Measurements from ENCODE around the gene PCBP1. TPM values are rescaled to one million over a fixed set of nuclear protein-coding genes. Genes with fewer than 3 reads are reported as not detected.

PCBP1 gene
- total RNA-seq, 1 donor from 2014 or later, result 445 TPM

DNA sequence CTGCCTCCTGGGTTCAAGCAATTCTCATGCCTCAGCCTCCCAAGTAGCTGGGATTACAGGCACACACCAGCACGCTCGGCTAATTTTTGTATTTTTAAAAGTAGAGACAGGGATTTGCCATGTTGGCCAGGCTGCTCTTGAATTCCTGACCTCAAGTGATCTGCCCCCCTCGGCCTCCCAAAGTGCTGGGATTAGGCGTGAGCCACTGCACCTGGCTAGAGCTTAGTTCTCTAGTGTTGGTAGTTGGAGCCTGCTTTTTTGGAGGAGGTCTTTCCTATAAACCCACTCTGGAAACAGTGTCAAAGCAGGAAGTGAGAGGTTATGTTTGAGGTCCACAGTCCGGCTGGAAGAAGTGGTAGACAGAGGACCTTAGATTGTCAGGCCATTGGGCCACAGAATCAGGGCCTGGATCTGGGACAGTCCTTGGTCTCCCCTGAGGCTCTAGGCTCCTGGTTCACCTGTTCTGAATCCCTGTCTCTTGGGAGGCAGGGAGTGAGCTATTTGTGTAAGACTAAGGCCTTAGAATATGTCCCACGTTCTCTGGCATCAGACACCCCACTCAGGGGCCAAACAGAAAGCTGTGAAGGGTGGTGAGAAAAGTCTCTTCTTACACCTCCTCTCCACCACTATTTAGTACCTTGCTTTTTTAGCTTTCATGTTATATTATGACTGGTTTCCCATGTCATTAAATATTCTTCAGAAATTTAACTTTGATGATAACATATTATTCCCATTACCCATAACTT lies 34.5 kb downstream of the PCBP1 start:
- intact Hi-C loops (cut with micrococcal nuclease), result no loop called here

DNA sequence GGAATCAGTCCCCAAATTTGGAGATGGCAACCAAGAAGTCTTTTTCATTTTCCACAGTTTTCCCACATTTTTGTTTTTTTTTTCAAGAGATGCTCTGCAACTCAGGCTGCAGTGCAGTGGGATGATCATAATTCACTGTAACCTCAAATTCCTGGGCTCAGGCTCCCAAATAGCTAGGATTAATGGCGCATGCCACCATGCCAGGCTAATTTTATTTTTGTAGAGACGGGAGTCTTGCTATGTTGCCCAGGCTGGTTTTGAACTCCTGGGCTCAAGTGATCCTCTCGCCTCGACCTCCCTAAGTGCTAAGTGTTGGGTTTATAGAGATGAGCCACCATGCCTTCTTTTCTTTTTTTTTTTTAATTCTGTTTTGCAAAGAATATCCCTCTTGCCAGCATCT lies 35.2 kb downstream of the PCBP1 start:
- intact Hi-C loops (cut with micrococcal nuclease), result no loop called here

DNA sequence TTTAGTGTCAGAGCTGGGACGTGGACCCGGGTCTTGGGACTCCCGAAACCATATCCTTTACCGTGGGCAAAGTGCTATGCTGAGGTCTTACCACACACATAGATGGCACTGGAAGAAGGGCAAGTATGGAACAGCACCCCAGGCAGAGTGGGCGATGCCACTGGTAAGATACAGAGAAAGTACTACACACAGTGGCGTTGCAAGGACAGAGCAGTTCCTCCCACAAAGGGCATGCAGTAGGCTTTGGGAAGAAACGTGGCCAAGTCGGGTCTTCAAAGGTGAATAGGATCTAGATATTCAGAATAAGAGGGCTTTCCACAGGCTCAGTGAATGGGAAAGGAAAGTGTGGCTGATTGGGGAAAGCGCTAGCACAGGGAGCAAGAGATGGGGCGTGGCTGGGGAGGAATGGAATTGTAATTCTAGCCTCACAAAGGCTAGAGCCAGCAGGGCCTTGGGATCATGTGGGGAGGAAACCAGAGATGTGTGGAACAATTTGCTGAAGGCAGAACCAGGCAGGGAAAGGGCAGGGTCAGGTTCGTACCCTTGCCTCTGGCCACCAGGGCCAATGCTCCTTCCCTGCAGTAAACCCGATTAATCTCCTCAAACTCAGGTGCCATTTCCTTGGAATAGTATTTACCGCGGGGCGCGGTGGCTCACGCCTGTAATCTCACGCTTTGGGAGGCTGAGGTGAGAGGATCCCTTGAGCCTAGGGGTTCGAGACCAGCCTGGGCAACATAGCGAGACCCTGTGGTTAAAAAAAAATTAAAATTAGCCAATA lies 36.0 kb downstream of the PCBP1 start:
- intact Hi-C loops (cut with micrococcal nuclease), result no loop called here

DNA sequence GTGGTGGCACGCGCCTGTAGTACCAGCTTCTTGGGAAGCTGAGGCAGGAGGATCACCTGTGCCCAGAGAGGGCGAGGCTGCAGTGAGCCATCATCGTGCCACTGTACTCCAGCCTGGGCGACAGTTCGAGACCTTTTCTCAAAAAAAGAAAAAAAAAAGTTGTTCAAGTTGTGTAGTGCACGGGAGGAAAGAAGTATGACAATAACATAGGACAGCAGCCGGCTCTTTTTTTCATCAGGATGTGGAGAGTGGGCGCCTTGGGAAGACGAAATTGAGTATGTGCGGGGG lies 36.5 kb downstream of the PCBP1 start:
- intact Hi-C loops (cut with micrococcal nuclease), result loop anchor here (1.0 kb wide), 8 partner anchors 9 to 294 kb away; partner anchors contain the start of gene GMCL1

DNA sequence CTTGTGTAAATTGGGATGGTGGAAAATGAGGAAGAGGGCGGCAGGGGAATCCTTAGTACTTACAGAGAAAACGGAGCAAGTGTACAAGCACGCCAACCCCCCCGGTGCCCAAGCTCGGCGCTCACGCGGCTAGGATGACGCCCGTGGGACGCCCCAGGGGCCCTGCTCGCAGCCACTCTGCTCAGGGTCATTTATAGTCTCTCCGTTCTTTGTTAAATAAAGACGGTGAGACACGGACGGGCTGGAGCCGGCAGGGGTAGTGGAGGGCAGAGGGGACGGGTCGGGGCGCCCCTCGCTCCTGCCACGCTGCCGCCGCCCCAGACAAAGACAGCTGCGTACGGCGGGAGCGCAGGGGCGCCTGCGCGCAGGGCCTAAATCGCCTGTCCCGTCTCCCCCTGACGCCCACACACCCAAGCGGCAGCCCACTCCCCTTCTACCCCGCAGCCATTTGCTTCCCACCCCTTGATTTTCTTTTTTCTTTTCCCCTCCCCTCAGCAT lies 37.8 kb downstream of the PCBP1 start:
- intact Hi-C loops (cut with micrococcal nuclease), result loop anchor here (1.0 kb wide), 8 partner anchors 7 to 296 kb away; partner anchors contain the start of gene GMCL1

DNA sequence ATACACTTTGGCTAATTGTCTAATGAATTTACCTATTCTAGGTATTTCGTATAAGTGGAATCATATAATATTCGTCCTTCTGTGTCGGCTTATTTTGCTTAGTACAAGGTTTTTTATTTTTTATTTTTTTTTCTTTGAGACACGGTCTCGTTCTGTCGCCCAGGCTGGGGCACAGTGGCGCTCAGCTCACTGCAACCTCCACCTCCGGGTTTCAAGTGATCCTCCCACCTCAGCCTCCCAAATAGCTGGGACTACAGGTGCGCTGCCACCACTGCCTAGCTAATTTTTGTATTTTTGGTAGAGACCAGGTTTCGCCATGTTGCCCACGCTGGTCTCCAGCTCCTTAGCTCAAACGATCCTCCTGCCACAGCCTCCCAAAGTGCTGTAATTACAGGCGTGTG lies 38.2 kb downstream of the PCBP1 start:
- intact Hi-C loops (cut with micrococcal nuclease), result no loop called here

DNA sequence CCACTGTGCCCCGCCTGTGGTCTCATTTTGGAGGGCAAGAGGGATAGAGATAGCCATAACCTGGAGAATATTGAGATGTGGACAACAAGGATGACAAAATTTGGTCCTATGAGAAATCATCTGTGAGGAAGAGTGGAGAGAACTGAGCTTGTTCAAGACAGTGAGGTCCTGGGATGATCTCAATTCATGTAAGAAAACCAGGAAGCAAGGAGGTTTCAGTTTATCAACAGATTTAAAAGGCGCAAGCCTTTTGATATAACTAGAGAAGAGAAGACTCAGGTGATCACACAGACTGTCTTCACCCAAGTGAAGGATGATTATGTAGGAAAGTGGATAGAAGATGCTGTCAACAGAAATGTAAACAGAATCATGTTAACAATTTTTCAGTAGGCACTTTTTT lies 39.1 kb downstream of the PCBP1 start:
- intact Hi-C loops (cut with micrococcal nuclease), result no loop called here

DNA sequence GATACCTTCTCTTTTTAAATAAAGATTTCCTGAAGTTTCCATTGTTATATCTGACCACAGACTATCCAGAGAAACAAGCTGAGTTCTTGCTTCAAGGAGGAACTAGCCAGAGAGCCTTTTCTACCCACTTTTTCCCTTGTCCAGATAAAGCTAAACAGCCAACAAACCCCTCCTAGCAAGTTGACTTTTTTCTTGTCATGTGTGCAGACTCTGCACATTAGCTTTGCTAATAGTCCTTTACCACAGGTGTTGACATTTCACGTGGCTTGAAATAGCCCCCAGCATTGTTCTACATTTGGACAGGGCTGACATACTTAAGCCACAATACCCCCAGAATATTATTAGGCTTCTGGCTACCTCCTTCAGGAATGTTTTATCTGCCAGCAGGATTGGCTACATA lies 40.7 kb downstream of the PCBP1 start:
- intact Hi-C loops (cut with micrococcal nuclease), result no loop called here

DNA sequence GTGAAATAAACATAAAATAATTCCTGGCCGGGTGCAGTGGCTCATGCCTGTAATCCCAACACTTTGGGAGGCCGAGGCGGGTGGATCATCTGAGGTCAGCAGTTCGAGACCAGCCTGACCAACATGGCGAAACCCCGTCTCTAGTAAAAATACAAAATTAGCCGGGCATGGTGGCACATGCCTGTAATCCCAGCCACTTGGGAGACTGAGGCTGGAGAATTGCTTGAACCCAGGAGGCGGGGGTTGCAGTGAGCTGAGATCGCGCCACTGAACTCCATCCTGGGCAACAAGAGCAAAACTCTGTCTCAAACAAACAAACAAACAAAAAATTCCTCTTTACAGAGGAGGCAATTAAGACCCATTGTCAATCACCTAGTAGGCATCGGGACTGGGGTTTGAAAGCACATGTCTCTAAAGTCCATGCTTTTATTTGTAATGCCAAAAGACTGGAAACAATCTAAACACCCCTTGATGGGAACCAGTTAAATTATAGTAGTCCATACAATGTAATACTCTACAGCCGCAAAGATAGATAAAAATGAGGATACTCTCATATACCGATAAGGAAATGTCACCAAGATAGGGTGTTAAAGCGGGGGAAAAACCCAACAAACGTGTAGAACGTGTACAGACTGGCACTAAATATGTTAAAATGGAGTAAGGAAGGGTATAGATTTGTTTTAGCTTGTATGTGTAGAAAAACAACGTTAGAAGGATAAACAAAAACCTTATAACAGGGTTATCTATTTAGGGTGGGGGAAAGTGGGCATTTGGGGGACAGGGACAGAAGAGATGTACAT lies 44.3 kb downstream of the PCBP1 start:
- intact Hi-C loops (cut with micrococcal nuclease), result loop anchor here (1.0 to 10.0 kb wide), 5 partner anchors 7 to 1667 kb away; partner anchors contain the start of genes APLF and FBXO48

DNA sequence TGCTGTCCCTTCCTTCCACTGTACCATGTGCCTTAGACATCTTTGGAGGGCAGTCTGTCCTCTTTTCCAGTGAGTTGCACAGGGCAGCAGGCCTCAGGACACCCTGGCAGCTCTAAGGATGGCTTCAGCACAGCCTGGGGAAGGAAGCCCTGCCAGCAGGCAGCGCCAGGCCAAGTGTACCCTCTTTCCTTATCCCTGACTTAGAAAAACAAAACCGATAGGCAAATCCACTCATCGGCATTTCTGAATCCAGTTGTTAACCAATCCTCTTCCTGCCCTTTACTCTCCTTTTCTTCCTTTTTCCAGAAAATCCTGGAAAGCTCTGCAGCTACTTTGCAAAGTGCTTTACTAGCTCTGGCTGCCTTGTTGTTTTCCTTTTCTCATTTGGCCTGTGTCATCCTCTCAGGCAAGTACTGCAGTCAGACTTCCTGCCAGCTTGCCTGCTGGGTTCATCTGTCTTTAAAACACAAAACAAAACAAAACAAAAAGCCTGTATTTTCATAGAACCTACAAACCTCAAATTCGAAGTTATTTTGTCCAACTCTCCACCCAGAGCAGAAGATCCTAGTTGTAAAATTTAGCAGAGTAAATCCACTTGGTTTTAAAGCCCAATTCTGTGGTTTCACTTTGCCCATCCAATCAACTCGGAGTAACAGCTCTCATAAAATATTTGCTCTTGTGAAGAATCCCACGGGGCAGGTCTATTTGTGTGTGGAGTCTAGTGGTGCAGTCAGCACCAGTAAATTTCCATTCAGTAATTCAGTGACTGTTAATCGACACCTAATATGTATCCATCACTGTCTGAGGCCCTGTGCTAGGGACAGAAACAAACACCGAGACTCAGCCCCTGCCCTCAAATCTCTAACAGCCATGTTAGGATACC lies 45.2 kb downstream of the PCBP1 start:
- intact Hi-C loops (cut with micrococcal nuclease), result loop anchor here (1.0 to 10.0 kb wide), 5 partner anchors 8 to 1668 kb away; partner anchors contain the start of genes APLF and FBXO48

DNA sequence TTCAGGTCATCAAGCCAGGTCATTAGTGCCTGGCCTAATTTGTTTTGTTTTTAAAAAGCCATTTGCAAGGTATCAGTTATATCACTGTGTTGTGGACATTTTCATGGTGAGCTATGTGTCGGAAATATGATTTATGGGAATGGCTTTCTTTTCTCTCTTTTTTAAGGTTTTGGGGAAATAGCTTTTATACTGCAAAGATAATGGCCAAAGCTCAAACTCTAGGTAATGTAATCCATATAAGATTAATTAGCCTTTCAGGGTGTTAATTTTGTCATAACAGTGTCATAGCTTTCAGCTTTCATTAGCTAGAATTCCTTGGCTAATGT lies 45.8 kb downstream of the PCBP1 start:
- intact Hi-C loops (cut with micrococcal nuclease), result loop anchor here (2.0 to 10.0 kb wide), 3 partner anchors 28 to 1668 kb away; partner anchors contain the start of genes APLF and FBXO48

DNA sequence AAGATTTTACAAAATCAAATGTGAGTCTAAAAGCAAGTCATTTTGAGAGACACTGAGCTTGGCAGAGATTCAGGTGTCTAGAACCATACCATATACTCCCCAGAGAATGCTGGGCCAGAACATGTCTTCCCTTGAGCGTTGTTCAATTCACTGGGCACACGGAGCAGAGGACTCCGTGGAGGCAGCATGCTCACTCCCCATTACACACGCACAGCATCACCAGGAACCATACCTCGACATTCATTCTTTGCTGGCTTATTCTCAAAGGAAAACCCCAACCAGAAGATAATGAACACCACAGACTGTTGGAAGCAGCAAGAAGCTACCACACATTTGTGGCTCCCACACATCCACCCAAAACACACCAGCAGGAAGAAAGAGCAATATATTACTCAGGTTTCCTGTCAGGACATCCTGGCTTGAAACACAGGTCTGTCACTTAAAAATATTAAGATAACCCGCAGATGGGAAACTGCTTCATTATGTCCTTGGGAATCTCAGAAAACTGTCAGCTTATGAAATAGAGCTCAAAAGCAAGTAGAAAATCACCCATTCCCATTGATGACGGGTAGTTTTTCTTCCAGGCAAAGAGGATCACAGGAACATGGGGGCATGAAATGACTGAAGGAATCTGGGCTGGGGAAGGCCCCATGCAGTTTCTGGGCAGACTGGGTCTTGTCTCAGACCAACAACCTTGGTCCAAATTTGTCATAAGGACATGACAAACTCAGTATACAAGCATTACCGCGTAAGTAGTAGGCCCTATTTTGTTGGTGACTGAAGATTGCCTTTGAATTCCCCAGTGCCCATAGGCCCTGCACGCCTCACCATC lies 46.4 kb downstream of the PCBP1 start:
- intact Hi-C loops (cut with micrococcal nuclease), result loop anchor here (2.0 to 10.0 kb wide), 3 partner anchors 29 to 1669 kb away; partner anchors contain the start of genes APLF and FBXO48

DNA sequence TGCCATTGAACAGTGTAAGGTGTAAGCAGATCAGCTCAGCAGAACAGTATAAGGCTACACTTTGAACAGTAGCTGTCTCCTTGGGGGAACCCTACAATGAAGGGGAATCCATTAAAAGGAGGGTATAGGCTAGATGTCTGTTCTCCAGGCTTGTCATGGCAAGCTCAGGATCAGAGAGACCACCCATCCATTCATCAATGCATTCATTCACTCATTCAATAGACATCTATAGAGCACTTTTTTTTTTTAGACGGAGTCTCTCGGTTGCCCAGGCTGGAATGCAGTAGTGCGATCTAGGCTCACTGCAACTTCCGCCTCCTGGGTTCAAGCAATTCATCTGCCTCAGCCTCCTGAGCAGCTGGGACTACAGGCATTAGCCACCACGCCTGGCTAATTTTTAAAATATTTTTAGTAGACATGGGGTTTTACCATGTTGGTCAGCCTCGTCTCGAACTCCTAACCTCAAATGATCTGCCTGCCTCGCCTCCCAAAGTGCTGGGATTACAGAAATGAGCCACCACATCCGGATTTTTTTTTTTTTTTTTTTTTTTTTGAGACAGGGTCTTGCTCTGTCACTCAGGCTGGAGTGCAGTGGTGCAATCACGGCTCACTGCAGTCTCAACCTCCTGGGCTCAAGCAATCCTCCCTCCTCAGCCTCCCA lies 47.2 kb downstream of the PCBP1 start:
- intact Hi-C loops (cut with micrococcal nuclease), result loop anchor here (10.0 kb wide), 1 partner anchor 1670 kb away; the partner anchor contains the start of genes APLF and FBXO48

Other genes with a start within 250 kb of the PCBP1 start
- gene SNRNP27, start 193.5 kb upstream of the PCBP1 start, total RNA-seq, result 53.3 and 55.1 TPM in 2 replicates
- 30.2 and 32.0 TPM in 2 replicates for gene MXD1, start 172.4 kb upstream of the PCBP1 start, total RNA-seq
- gene ASPRV1, start 125.8 kb upstream of the PCBP1 start, total RNA-seq, result 1.1 TPM in 2 replicates
- 24.0 and 32.1 TPM in 2 replicates for gene C2orf42, start 103.5 kb downstream of the PCBP1 start, total RNA-seq
- gene TIA1, start 161.2 kb downstream of the PCBP1 start, total RNA-seq, result 128 and 148 TPM in 2 replicates
- 11.6 and 13.7 TPM in 2 replicates for gene PCYOX1, start 170.7 kb downstream of the PCBP1 start, total RNA-seq
- 263 and 278 TPM in 2 replicates for gene SNRPG, start 206.3 kb downstream of the PCBP1 start, total RNA-seq
- gene FAM136A, start 214.6 kb downstream of the PCBP1 start, total RNA-seq, result 44.1 and 44.5 TPM in 2 replicates